ENCODE results near the gene GAGE10.

DNA sequence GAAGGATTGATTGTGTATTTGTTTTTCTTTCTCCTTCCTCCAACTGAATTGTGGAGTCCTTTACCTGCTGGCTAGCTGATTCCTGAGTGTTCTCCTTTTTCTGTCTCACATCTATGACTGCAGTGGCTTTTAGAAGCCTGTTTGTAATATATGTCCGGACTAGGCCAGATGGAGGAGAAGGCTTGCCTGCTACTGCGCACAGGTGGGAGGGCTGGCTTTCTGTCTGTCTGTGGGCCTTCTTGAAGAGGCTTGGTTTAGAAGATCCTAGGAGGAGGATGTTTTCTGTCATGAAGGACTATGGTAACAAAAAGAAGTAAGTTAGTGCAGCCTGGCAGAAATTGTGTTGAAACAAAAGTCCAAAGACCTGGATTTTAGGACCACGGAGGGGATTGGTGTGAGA lies 25.4 kb upstream of the GAGE10 start:
- TF ChIP-seq POLR2AphosphoS5 (IDR thresholded peaks at IDR 0.05): no peak
- no peak for TF ChIP-seq CTCF (IDR thresholded peaks at IDR 0.05)
